Thymus (tissue), 11 donors: Measurements from ENCODE around the gene ADK. TPM values are rescaled to one million over a fixed set of nuclear protein-coding genes. Genes with fewer than 3 reads are reported as not detected.

Experiments used
- DNase-seq, 9 donors: peaks; one replicate each; pipeline ENCODE4 v3.0.0-alpha.2; 2013; ENCODE audit warnings: low spot score in 9 of 9, low read depth in 6 of 9, missing footprints in 1 of 9
- H3K27ac ChIP-seq, 2 donors: one replicate each; pipeline ENCODE4 v1.5.1; 2013; ENCODE audit warnings: control low read depth in 1 of 2, low read depth in 1 of 2, low read length in 1 of 2, mild to moderate bottlenecking in 1 of 2, moderate library complexity in 1 of 2
- H3K27me3 ChIP-seq, 2 donors: one replicate each; pipeline ENCODE4 v1.5.1; 2013; ENCODE audit warnings: low read length in 1 of 2; ENCODE audit not compliant: control insufficient read depth in 2 of 2, insufficient read depth in 1 of 2
- H3K36me3 ChIP-seq, 2 donors: one replicate each; pipeline ENCODE4 v1.5.1; 2013; ENCODE audit warnings: low read length in 1 of 2, mild to moderate bottlenecking in 1 of 2, moderate library complexity in 1 of 2; ENCODE audit not compliant: control insufficient read depth in 2 of 2, insufficient read depth in 2 of 2
- H3K4me1 ChIP-seq, 2 donors: one replicate each; pipeline ENCODE4 v1.5.1; 2013; ENCODE audit warnings: low read length in 2 of 2; ENCODE audit not compliant: control insufficient read depth in 2 of 2, insufficient read depth in 2 of 2
- H3K4me3 ChIP-seq, 2 donors: one replicate each; pipeline ENCODE4 v1.5.1; 2013; ENCODE audit warnings: low read length in 2 of 2, control low read depth in 1 of 2, mild to moderate bottlenecking in 1 of 2
- H3K9me3 ChIP-seq, 2 donors: one replicate each; pipeline ENCODE4 v1.5.1; 2013; ENCODE audit warnings: low read length in 1 of 2, mild to moderate bottlenecking in 1 of 2; ENCODE audit not compliant: control insufficient read depth in 2 of 2, insufficient read depth in 1 of 2
- WGBS: extraction: QIAGEN DNeasy Blood & Tissue Kit; methylation state at CpG from one replicate; pipeline ENCODE4 v1.1.7; 2013; 5-methylcytosine and 5-hydroxymethylcytosine counted together
- polyA plus RNA-seq: library from polyadenylated mRNA; stranded (reverse); fragments of 200-250 nt; gene quantifications from one replicate; pipeline ENCODE4 v1.2.3, GENCODE V29; 2013
- total RNA-seq: library from RNA; stranded (reverse); fragments of 120-200 nt; gene quantifications from one replicate; pipeline ENCODE4 v1.2.4, GENCODE V29; 2013
- donor health status: healthy.

Gene ADK
- total and polyA plus RNA-seq, 2 donors, result 32.0 to 33.2 TPM

DNA sequence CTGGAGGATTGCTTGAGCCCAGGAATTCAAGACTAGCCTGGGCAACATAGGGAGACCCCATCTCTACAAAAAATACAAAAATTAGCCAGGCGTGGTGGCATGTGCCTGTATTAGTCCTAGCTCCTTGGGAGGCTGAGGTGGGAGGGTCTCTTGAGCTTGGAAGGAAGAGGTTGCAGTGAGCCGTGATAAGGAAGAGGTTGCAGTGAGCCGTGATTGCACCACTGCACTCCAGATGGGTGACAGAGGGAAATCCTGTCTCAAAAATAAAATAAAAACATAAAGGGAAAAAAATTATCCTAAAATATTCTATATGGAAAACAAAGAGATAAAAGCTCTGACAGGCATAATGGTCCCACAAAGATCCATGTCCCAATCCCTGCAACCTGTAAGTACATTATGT lies 587.5 kb downstream of the ADK start:
- 38% methylated on average over 3 of the region's 3 CpGs for WGBS
- Histone ChIP-seq H3K36me3 (no peaks in the 10 kb centered on the region), H3K27ac (no peak overlapping the region), H3K4me3 (no peak overlapping the region), H3K4me1 (peaks cover 6 to 14% of the 10 kb centered on the region in 2 donors), H3K9me3 (no peaks in the 10 kb centered on the region), H3K27me3 (no peaks in the 10 kb centered on the region)
- DNase-seq, result peak in 1 of 9 donors; percentile 15

DNA sequence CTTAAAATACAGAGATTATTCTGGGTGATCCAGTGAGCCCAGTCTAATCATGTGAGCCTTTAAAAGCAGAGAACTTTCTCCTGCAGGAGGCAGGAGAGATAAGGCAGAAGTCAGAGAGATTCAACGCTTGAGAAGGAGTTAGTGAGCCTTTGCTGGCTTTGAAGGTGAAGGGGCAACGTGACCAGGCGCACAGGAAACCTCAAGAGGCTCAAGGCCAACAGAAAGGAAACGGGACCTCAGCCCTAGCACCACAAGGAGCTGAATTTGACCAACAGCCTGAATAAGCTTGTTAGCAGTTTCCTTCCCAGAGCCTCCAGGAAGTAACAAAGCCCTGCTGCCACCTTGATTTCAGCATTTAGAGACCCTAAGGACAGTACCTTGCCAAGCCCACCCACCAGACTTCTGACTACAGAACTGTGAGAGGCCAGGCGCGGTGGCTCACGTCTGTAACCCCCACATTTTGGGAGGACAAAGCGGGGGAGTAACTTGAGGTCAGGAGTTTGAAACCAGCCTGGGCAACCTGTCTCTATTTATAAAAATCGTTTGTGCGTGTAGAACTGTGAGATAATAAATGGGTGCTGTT lies 588.1 kb downstream of the ADK start:
- 20% methylated on average over 10 of the region's 10 CpGs for WGBS
- H3K27me3 ChIP-seq, result no peaks in the 10 kb centered on the region
- H3K36me3 ChIP-seq, result no peaks in the 10 kb centered on the region
- H3K4me3 ChIP-seq, result peak overlapping the region in 1 of 2 donors; percentile 2
- DNase-seq, result peak in 6 of 9 donors; percentile 18 to 61 (median 27)
- peak overlapping the region in 1 of 2 donors; percentile 25 for H3K27ac ChIP-seq
- H3K9me3 ChIP-seq, result no peaks in the 10 kb centered on the region
- H3K4me1 ChIP-seq, result peaks cover 6 to 14% of the 10 kb centered on the region in 2 donors

DNA sequence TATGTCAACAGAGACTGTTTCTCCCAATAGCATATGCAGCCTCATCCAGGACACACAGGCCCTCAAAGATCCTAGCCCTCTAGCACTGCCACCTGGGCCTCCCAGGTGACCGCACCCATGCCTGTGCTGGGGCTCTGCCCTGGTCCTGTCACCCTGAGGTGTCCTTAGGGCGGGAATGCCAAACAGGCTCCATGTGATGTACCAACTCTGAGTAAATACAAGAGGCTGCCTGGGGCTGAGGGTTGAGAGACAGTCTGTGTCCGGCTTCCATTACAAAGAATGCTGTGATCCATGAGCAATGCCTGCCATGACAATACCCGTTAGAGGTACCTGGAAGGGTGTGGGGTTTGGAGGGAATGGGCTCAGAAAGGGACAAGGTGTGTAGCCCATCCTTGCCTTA lies 592.4 kb downstream of the ADK start:
- no peak overlapping the region for H3K4me3 ChIP-seq
- H3K27ac ChIP-seq, result no peak overlapping the region
- H3K4me1 ChIP-seq, result peaks cover 6 to 9% of the 10 kb centered on the region in 2 donors
- 99% methylated on average over 4 of the region's 4 CpGs for WGBS
- DNase-seq, result no peak
- H3K36me3 ChIP-seq, result no peaks in the 10 kb centered on the region
- no peaks in the 10 kb centered on the region for H3K9me3 ChIP-seq
- no peaks in the 10 kb centered on the region for H3K27me3 ChIP-seq

DNA sequence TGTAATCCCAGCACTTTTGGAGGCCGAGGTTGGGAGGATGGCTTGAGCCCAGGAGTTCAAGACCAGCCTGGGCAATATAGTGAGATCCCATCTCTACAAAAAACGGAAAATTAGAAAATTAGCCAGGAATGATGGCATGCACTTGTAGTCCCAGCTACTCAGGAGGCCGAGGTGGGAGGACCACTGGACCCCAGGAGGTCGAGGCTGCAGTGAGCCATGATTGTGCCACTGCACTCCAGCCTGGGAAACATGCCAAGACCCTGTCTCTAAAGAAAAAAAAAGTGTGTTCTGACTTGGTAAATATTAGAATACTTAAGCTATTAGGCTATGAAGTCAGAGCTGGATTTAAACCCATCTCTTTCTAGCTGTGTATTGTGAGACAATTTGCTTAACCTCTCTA lies 594.4 kb downstream of the ADK start:
- Histone ChIP-seq H3K27me3 (no peaks in the 10 kb centered on the region), H3K4me3 (no peak overlapping the region), H3K27ac (no peak overlapping the region), H3K36me3 (no peaks in the 10 kb centered on the region), H3K9me3 (no peaks in the 10 kb centered on the region), H3K4me1 (no peaks in the 10 kb centered on the region)
- WGBS, result 81% methylated on average over 4 of the region's 4 CpGs
- no peak for DNase-seq

DNA sequence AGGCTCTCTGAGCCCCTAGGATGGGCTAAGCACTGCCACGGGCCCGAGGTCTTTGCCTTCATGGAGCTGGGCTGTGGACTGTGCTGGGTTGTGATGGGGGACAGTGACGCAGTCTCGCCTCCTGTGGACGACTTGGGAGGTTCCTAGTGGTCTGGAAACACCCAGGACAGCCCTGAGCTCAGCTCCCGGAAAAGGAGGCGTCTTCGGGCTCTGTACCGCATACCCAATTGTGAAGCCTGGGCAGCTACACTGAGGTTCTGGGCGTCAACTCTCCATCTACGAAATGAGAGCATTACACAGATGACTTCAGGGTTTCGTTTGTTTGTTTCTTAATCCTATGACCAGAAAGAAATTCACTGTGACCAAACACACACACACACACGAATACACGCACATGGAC lies 595.8 kb downstream of the ADK start:
- WGBS, result 97% methylated on average over 14 of the region's 14 CpGs
- H3K27me3 ChIP-seq, result no peaks in the 10 kb centered on the region
- no peaks in the 10 kb centered on the region for H3K9me3 ChIP-seq
- DNase-seq, result no peak
- H3K4me3 ChIP-seq, result no peak overlapping the region
- H3K36me3 ChIP-seq, result no peaks in the 10 kb centered on the region
- H3K4me1 ChIP-seq, result no peaks in the 10 kb centered on the region
- no peak overlapping the region for H3K27ac ChIP-seq

DNA sequence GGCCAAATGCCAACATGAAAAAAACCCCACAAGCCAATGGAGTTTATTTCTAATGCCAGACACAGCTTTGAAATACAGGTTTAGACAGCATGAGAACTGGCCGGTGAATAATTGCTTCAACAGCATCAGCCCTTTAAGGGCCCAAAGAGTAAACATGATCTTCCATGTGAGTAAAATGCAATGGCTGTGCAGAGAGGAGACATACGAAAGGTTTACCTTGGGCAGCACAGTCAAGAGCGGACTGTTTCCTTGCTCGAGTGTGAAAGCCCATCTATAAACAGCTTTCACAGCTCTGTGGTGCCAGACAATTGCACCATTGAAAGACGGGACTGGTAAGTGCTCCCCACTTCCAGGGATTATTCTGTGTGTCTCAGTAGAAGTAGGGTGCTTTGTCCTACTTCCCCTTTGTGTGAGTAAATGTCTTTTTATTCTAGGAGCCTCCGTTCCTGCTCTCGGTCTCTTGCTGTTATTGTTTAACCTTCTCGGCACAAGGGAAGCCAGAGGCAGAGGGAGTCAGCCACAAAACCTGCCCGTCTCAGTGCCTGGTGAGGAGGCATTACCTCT lies 597.5 kb downstream of the ADK start:
- Histone ChIP-seq H3K9me3 (no peaks in the 10 kb centered on the region), H3K27me3 (no peaks in the 10 kb centered on the region), H3K36me3 (no peaks in the 10 kb centered on the region), H3K4me1 (no peaks in the 10 kb centered on the region), H3K27ac (no peak overlapping the region), H3K4me3 (no peak overlapping the region)
- no peak for DNase-seq
- WGBS, result 90% methylated on average over 9 of the region's 9 CpGs

DNA sequence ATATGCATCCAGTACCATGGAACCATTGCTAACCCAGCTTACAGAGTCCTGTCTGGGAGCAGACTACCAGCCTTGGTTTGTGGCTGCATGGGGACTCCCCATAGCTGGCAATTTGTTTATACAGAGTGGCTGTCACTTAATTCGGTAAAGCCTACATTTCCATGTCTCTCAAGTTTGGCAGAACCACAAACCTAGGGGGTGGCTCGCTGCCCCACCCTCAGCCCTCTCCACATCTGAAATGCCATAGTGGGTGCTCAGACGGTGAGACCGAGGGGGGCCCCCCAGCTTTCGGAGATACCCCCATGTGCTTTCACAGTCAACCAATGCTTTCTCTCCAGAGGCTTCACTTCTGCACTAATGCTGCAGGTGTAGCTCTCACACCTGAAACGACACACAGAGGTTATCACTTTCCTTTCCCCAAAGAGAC lies 599.8 kb downstream of the ADK start:
- no peak overlapping the region for H3K4me3 ChIP-seq
- no peaks in the 10 kb centered on the region for H3K9me3 ChIP-seq
- 92% methylated on average over 6 of the region's 6 CpGs for WGBS
- no peaks in the 10 kb centered on the region for H3K27me3 ChIP-seq
- H3K4me1 ChIP-seq, result peaks cover 0 to 19% of the 10 kb centered on the region in 2 donors
- peak in 1 of 9 donors; percentile 19 for DNase-seq
- no peaks in the 10 kb centered on the region for H3K36me3 ChIP-seq
- no peak overlapping the region for H3K27ac ChIP-seq

DNA sequence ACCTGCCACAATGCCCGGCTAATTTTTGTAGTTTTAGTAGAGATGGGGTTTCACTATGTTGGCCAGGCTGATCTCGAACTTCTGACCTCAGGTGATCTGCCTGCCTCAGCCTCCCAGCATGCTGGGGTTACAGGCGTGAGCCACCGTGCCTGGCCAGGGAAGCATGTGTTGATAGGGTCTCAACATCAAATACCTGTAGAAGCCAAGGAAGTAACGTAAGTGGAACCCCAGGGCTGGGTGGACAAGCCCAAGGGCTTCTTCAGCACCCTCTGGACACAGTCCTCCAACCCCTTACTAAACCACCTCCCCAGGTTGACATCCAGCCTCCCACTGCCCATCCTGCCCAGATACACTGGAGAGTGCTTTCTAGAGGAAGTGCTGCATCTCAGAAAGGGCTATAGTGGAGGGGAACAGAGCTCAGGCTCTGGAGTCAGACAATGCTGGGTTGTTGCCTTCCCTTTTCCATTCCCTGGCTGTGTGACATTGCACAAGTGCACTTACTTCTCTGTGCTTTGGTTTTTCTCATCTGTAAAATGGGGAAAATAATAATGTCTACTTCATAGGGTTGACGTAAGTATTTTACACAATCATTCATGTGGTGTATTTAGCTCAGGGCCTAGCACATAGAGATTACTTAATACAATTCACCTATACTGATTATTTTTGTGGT lies 601.5 kb downstream of the ADK start:
- H3K27ac ChIP-seq, result no peak overlapping the region
- 97% methylated on average over 6 of the region's 6 CpGs for WGBS
- H3K4me1 ChIP-seq, result peaks cover 0 to 19% of the 10 kb centered on the region in 2 donors
- no peak overlapping the region for H3K4me3 ChIP-seq
- no peak for DNase-seq
- no peaks in the 10 kb centered on the region for H3K27me3 ChIP-seq
- no peaks in the 10 kb centered on the region for H3K36me3 ChIP-seq
- no peaks in the 10 kb centered on the region for H3K9me3 ChIP-seq

DNA sequence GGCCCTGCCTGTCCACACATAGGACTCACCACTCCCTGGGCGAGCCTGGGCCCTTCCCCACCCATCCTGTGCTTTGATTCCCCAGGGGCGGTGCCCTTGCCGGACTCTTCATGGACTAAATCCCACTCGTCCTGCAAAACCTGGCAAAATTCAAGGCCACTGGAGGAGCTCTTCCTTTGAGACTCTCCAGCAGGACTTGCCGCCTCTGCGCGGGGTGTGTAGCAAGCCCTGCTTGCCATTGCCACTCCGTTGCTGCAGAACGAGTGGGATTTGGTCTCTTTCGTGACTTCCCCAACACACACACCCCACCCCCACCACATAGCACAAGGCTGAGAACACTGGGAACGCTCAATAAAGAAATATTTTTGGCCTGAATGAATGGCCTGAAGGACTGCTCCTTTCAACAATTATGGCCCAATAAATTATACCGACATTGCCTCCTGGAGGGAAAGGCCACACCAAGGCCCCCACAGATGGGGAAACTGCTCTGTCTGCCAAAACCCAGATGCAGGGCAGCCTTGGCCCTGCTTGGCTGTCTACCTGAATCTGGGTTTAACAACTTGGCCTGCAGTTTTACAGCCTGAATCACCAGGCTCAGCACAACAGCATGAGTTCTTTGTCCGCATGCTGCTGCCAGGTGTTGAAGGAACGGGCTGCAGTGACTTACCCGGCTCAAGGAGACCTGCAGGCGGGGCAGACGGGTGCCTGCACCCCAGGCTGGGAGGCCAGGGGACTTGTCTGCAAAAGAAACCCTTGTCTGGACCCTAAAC lies 602.6 kb downstream of the ADK start:
- Histone ChIP-seq H3K4me1 (peaks cover 0 to 19% of the 10 kb centered on the region in 2 donors), H3K36me3 (no peaks in the 10 kb centered on the region), H3K27ac (no peak overlapping the region), H3K4me3 (no peak overlapping the region), H3K9me3 (no peaks in the 10 kb centered on the region), H3K27me3 (no peaks in the 10 kb centered on the region)
- no peak for DNase-seq
- 97% methylated on average over 17 of the region's 17 CpGs for WGBS
